IPS-18c (cell line): Measurements from ENCODE around the gene PRXL2B.
"Not testable (repeated sequence)": the region's sequence is repeated elsewhere in the genome, so short reads cannot be mapped to it uniquely, and the experiment has no call there.

Experiments used
- H3K4me3 ChIP-seq: 2 replicates; pipeline ENCODE4 v1.7.0; 2013; ENCODE audit warnings: low read depth, mild to moderate bottlenecking, low read length, moderate library complexity; ENCODE audit not compliant: insufficient read depth
- H3K9me3 ChIP-seq: one replicate; pipeline ENCODE4 v1.6.1; 2013; ENCODE audit warnings: mild to moderate bottlenecking, low read length, moderate library complexity; ENCODE audit not compliant: control insufficient read depth, insufficient read depth

The PRXL2B gene

GRCh38 chr1:2548068-2548589, 38.4 kb upstream of the PRXL2B start:
- Histone ChIP-seq H3K9me3 (peaks cover 2% of the 10 kb centered on the region), H3K4me3 (no peak overlapping the region)

- not testable (repeated sequence) for H3K4me3 ChIP-seq, H3K9me3 ChIP-seq
Measured at GRCh38 chr1:2549367-2550029, 37.1 kb upstream of the PRXL2B start.

GRCh38 chr1:2550309-2550861, 36.2 kb upstream of the PRXL2B start:
- not testable (repeated sequence) for H3K4me3 ChIP-seq, H3K9me3 ChIP-seq

- not testable (repeated sequence) for H3K4me3 ChIP-seq, H3K9me3 ChIP-seq
Measured at GRCh38 chr1:2551544-2551943, 35.0 kb upstream of the PRXL2B start.

GRCh38 chr1:2552189-2552588, 34.4 kb upstream of the PRXL2B start:
- Histone ChIP-seq H3K4me3 (no peak overlapping the region), H3K9me3 (no peaks in the 10 kb centered on the region)

GRCh38 chr1:2553076-2553475, 33.5 kb upstream of the PRXL2B start:
- H3K9me3 ChIP-seq, H3K4me3 ChIP-seq: not testable (repeated sequence)

- Histone ChIP-seq H3K4me3 (no peak overlapping the region), H3K9me3 (no peaks in the 10 kb centered on the region)
Measured at GRCh38 chr1:2553871-2554620, 32.5 kb upstream of the PRXL2B start.

- no peak overlapping the region for H3K4me3 ChIP-seq
- H3K9me3 ChIP-seq: no peaks in the 10 kb centered on the region
Measured at GRCh38 chr1:2554621-2555387, 31.8 kb upstream of the PRXL2B start.

- no peak overlapping the region for H3K4me3 ChIP-seq
Measured at GRCh38 chr1:2555634-2556276, 30.8 kb upstream of the PRXL2B start.

GRCh38 chr1:2556277-2556677, 30.3 kb upstream of the PRXL2B start, which contains the start of gene TNFRSF14:
Gene TNFRSF14 (plus strand): TSS chr1:2556371. CDS start chr1:2556665, 294 bp downstream.
- H3K4me3 ChIP-seq: no peak within 1 kb of the TSS
- no peaks in the 10 kb centered on the region for H3K9me3 ChIP-seq

More at GRCh38 chr1:2555634-2556276, 30.8 kb upstream of the PRXL2B start:
- H3K9me3 ChIP-seq: no peaks in the 10 kb centered on the region

GRCh38 chr1:2556678-2557481, 29.7 kb upstream of the PRXL2B start:
- H3K9me3 ChIP-seq: no peaks in the 10 kb centered on the region
- no peak overlapping the region for H3K4me3 ChIP-seq

- Histone ChIP-seq H3K9me3 (no peaks in the 10 kb centered on the region), H3K4me3 (no peak overlapping the region)
Measured at GRCh38 chr1:2557482-2558400, 28.8 kb upstream of the PRXL2B start.

- H3K4me3 ChIP-seq: no peak overlapping the region
- H3K9me3 ChIP-seq: no peaks in the 10 kb centered on the region
Measured at GRCh38 chr1:2558420-2558819, 28.2 kb upstream of the PRXL2B start.

- Histone ChIP-seq H3K4me3 (no peak overlapping the region), H3K9me3 (no peaks in the 10 kb centered on the region)
Measured at GRCh38 chr1:2558861-2559260, 27.7 kb upstream of the PRXL2B start.

- no peak overlapping the region for H3K4me3 ChIP-seq
- H3K9me3 ChIP-seq: no peaks in the 10 kb centered on the region
Measured at GRCh38 chr1:2559509-2560298, 26.9 kb upstream of the PRXL2B start.
